Upper lobe of left lung (tissue), 4 donors: ENCODE measurements around the gene IRF1.

Source experiments
- CTCF ChIP-seq, 6 experiments: fragments of 450-650 bp in 4 of 6; fragments of 200-600 bp in 2 of 6; sonication (generic) in 2 of 6; IDR thresholded peaks; one replicate each; pipeline ENCODE4 v1.5.1; 2016 to 2019; ENCODE audit warnings: antibody characterized with exemption in 6 of 6
- EP300 ChIP-seq, 4 donors: sonication (generic); formaldehyde crosslinking; IDR thresholded peaks; one replicate each; pipeline ENCODE4 v1.5.1; 2017; ENCODE audit warnings: antibody characterized with exemption in 4 of 4, control low read depth in 2 of 4
- POLR2A ChIP-seq, 4 donors: fragments of 450-650 bp; IDR thresholded peaks; one replicate each; pipeline ENCODE4 v1.5.1; 2016 to 2017; ENCODE audit warnings: antibody characterized with exemption in 4 of 4, mild to moderate bottlenecking in 2 of 4
- POLR2AphosphoS5 ChIP-seq, 2 donors: sonication (generic); formaldehyde crosslinking; IDR thresholded peaks; one replicate each; pipeline ENCODE4 v1.5.1; 2017; ENCODE audit warnings: antibody characterized with exemption in 2 of 2

GRCh38 chr5:132436936-132437335 lies 53.6 kb downstream of the IRF1 start:
- TF ChIP-seq CTCF (IDR thresholded peaks at IDR 0.05) (no peak), POLR2A (IDR thresholded peaks at IDR 0.05) (no peak), POLR2AphosphoS5 (IDR thresholded peaks at IDR 0.05) (no peak), EP300 (IDR thresholded peaks at IDR 0.05) (no peak)
